IMR-90 (cell line): ENCODE data around the gene DNAH6. TPM values are rescaled to one million over a fixed set of nuclear protein-coding genes. Genes with fewer than 3 reads are reported as not detected.
"Not testable (repeated sequence)": the region's sequence is repeated elsewhere in the genome, so short reads cannot be mapped to it uniquely, and the experiment has no call there.

Experiments
- ATAC-seq: fragments of 200-7000 bp; cut with Tn5 transposase; 2 replicates; pipeline ENCODE4 v1.9.1; 2020; ENCODE audit warnings: low read depth, mild to moderate bottlenecking, moderate library complexity
- BruUV-seq: library from RNA; stranded (reverse); fragments of 400-500 nt; replicated peaks from 2 replicates; lab custom pipeline; 2021; lab: Mats Ljungman, UMichigan
- CTCF ChIA-PET: fragments of 300-600 bp; formaldehyde crosslinking; extraction: SDS; loops from one replicate; lab custom pipeline; 2021; ENCODE audit warnings: antibody characterized with exemption; lab: Yijun Ruan, JAX
- POLR2A ChIA-PET: fragments of 300-600 bp; sonication (Branson Sonifier 250); formaldehyde crosslinking; loops from one replicate; lab custom pipeline; 2022; ENCODE audit warnings: antibody characterized with exemption; ENCODE audit not compliant: unreplicated experiment; lab: Charles Lee
- DNase-seq: peaks from one replicate; pipeline ENCODE4 v3.0.0; 2013
- H2AFZ ChIP-seq: replicated peaks from 2 replicates; pipeline ENCODE3; 2013; ENCODE audit warnings: low read length, mild to moderate bottlenecking; ENCODE audit not compliant: poor library complexity
- H2AK5ac ChIP-seq: 2 replicates; pipeline ENCODE4 v1.6.1; 2013; ENCODE audit warnings: low read depth, low read length, inconsistent platforms
- H2AK9ac ChIP-seq: replicated peaks from 2 replicates; pipeline ENCODE3; 2013; ENCODE audit warnings: mild to moderate bottlenecking, low read depth, low read length, moderate library complexity; ENCODE audit not compliant: poor library complexity
- H2BK120ac ChIP-seq: 2 replicates; pipeline ENCODE4 v1.6.1; 2013; ENCODE audit warnings: low read depth, low read length, inconsistent platforms
- H2BK15ac ChIP-seq: 3 replicates; pipeline ENCODE4 v1.6.1; 2013; ENCODE audit warnings: low read depth, low read length, inconsistent platforms
- H2BK20ac ChIP-seq: 2 replicates; pipeline ENCODE4 v1.6.1; 2013; ENCODE audit warnings: low read depth, mild to moderate bottlenecking, inconsistent platforms, low read length, moderate library complexity
- H2BK5ac ChIP-seq: 2 replicates; pipeline ENCODE4 v1.6.1; 2013; ENCODE audit warnings: mild to moderate bottlenecking, low read depth, low read length, inconsistent platforms; ENCODE audit not compliant: poor library complexity, severe bottlenecking
- H3K14ac ChIP-seq: replicated peaks from 2 replicates; pipeline ENCODE4 v1.6.1; 2013; ENCODE audit warnings: low read depth, low read length, inconsistent platforms
- H3K18ac ChIP-seq: 2 replicates; pipeline ENCODE4 v1.6.1; 2013; ENCODE audit warnings: low read depth, low read length, control low read depth
- H3K23ac ChIP-seq: 2 replicates; pipeline ENCODE4 v1.6.1; 2013; ENCODE audit warnings: low read depth, low read length, inconsistent platforms
- H3K27ac ChIP-seq: 2 replicates; pipeline ENCODE4 v1.5.1; 2013; ENCODE audit warnings: mild to moderate bottlenecking, control low read depth, low read length; ENCODE audit not compliant: insufficient read depth
- H3K27me3 ChIP-seq: 2 replicates; pipeline ENCODE4 v1.6.1; 2013; ENCODE audit warnings: low read length; ENCODE audit not compliant: control insufficient read depth, insufficient read depth
- H3K36me3 ChIP-seq: 2 replicates; pipeline ENCODE4 v1.6.1; 2013; ENCODE audit warnings: low read length, mixed read lengths; ENCODE audit not compliant: control insufficient read depth, insufficient read depth
- H3K4ac ChIP-seq: 2 replicates; pipeline ENCODE4 v1.6.1; 2013; ENCODE audit warnings: low read depth, low read length, inconsistent platforms
- H3K4me1 ChIP-seq: 2 replicates; pipeline ENCODE4 v1.6.1; 2013; ENCODE audit warnings: low read length, mixed read lengths; ENCODE audit not compliant: control insufficient read depth, insufficient read depth
- H3K4me2 ChIP-seq: 2 replicates; pipeline ENCODE4 v1.6.1; 2013; ENCODE audit warnings: low read depth, mild to moderate bottlenecking, control low read depth, low read length, moderate library complexity
- H3K4me3 ChIP-seq: 2 replicates; pipeline ENCODE4 v1.5.1; 2013; ENCODE audit warnings: low read depth, mild to moderate bottlenecking, control low read depth, low read length, moderate library complexity; ENCODE audit not compliant: insufficient read depth
- H3K56ac ChIP-seq: 2 replicates; pipeline ENCODE4 v1.6.1; 2013; ENCODE audit warnings: low read length, inconsistent platforms; ENCODE audit not compliant: insufficient read depth; ENCODE audit errors: extremely low read depth
- H3K79me1 ChIP-seq, 2 experiments: 2 replicates each; pipeline ENCODE4 v1.6.1; 2013; ENCODE audit warnings: low read length in 2 of 2, inconsistent platforms in 1 of 2, low read depth in 1 of 2
- H3K9ac ChIP-seq: 2 replicates; pipeline ENCODE4 v1.6.1; 2013; ENCODE audit warnings: low read depth, low read length, control low read depth
- H3K9me1 ChIP-seq: 2 replicates; pipeline ENCODE4 v1.6.1; 2013; ENCODE audit warnings: low read length, inconsistent platforms; ENCODE audit not compliant: insufficient read depth
- H3K9me3 ChIP-seq: 2 replicates; pipeline ENCODE4 v1.6.1; 2013; ENCODE audit warnings: low read length; ENCODE audit not compliant: control insufficient read depth, insufficient read depth
- H4K20me1 ChIP-seq: 2 replicates; pipeline ENCODE4 v1.6.1; 2013; ENCODE audit warnings: low read length, inconsistent platforms; ENCODE audit not compliant: insufficient read depth
- H4K5ac ChIP-seq: 2 replicates; pipeline ENCODE4 v1.6.1; 2013; ENCODE audit warnings: mild to moderate bottlenecking, low read depth, low read length, control low read depth
- H4K8ac ChIP-seq, 2 experiments: 2 replicates each; pipeline ENCODE4 v1.6.1; 2013; ENCODE audit warnings: low read depth in 2 of 2, low read length in 2 of 2, control low read depth in 1 of 2, inconsistent platforms in 1 of 2
- H4K91ac ChIP-seq: 2 replicates; pipeline ENCODE4 v1.6.1; 2013; ENCODE audit warnings: low read depth, low read length, inconsistent platforms; ENCODE audit not compliant: insufficient read depth
- WGBS, 2 experiments: methylation state at CpG; one replicate each; pipeline versions ENCODE4 v1.1.5 to v1.1.7; 2013; ENCODE audit warnings: missing lambda C conversion rate in 2 of 2; ENCODE audit not compliant: insufficient read length in 1 of 2; ENCODE audit errors: extremely low coverage in 2 of 2; 5-methylcytosine and 5-hydroxymethylcytosine counted together
- dilution Hi-C: fragments of 300-500 bp; cut with HindIII; formaldehyde crosslinking; loops from one replicate; pipeline ENCODE4 v1.14.3; 2018; ENCODE audit warnings: low sequenced_read_pairs; ENCODE audit not compliant: unreplicated experiment
- in situ Hi-C: fragments of 300-500 bp; cut with MboI; formaldehyde crosslinking; loops from 3 replicates; pipeline ENCODE4 v1.14.3; 2019; ENCODE audit warnings: low sequenced_read_pairs, inconsistent platforms, mixed read lengths
- intact Hi-C: fragments of 100-400 bp; cut with micrococcal nuclease; formaldehyde crosslinking; loops from 2 replicates; pipeline ENCODE4 v1.10.0; 2022
- polyA plus RNA-seq, 3 experiments: library from polyadenylated mRNA; depleted of rRNA; stranded (reverse); fragments of >200 nt; gene quantifications; 2 replicates each; pipeline ENCODE4 v1.2.3, GENCODE V29; 2012; ENCODE audit warnings: low replicate concordance in 1 of 3
- total RNA-seq: library from RNA; depleted of rRNA; stranded (reverse); fragments of >200 nt; gene quantifications from 2 replicates; pipeline ENCODE4 v1.2.3, GENCODE V29; 2012; rRNA removed

DNAH6 gene
- total and polyA plus RNA-seq, 2 of the 4 experiments (the other 2 are of a cell fraction): under 0.01 to 0.07 TPM

DNA sequence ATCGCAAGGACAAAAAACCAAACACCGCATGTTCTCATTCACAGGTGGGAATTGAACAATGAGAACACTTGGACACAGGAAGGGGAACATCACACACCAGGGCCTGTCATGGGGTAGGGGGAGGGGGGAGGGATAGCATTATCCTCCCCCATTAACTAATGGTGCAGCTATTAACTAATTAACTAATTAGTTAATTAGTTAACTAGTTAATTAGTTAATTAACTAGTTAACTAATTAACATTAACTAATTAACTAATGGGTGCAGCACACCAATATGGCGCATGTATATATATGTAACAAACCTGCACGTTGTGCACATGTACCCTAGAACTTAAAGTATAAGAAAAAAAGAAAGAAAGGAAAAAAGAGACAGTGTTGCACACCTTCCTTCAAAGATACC lies 352.0 kb downstream of the DNAH6 start:
- H3K4ac ChIP-seq, H3K18ac ChIP-seq, H3K4me1 ChIP-seq, ATAC-seq, H2BK5ac ChIP-seq, BruUV-seq, H2BK120ac ChIP-seq, H3K9me3 ChIP-seq, H3K27ac ChIP-seq, H4K91ac ChIP-seq, H2AK9ac ChIP-seq, H4K8ac ChIP-seq, H3K9ac ChIP-seq, H2BK15ac ChIP-seq, H3K9me1 ChIP-seq, H3K56ac ChIP-seq, H2AFZ ChIP-seq, H4K20me1 ChIP-seq, H4K5ac ChIP-seq, H3K23ac ChIP-seq, dilution Hi-C loops, H3K36me3 ChIP-seq, H3K27me3 ChIP-seq, H3K4me3 ChIP-seq, H2BK20ac ChIP-seq, H3K4me2 ChIP-seq, H2AK5ac ChIP-seq, H3K14ac ChIP-seq, DNase-seq: not testable (repeated sequence)
- H3K79me1 ChIP-seq: peaks cover 24 to 26% of the 10 kb centered on the region in 2 experiments; a peak in 3 of 4 replicates
- POLR2A ChIA-PET: interaction anchor here (0.5 kb wide), 1 partner anchor 1246 kb away, joined by 3 read pairs; no protein-coding TSS in a partner anchor
- intact Hi-C loops (loop anchor here (5.0 kb wide), 1 partner anchor 371 kb away; no protein-coding TSS in a partner anchor), in situ Hi-C loops (loop anchor here (25.0 kb wide), 1 partner anchor 831 kb away; no protein-coding TSS in a partner anchor)
- CTCF ChIA-PET: interaction anchor here (1.4 kb wide), 1 partner anchor 342 kb away, joined by 3 read pairs; no protein-coding TSS in a partner anchor
- no CpG with 5 or more reads among the region's 4 CpGs for WGBS, 2 experiments

Other genes with a start within 250 kb of the DNAH6 start
- 50.5 and 57.2 TPM in 2 replicates for gene SUCLG1, start 57.2 kb upstream of the DNAH6 start, total RNA-seq
- 49.8 and 52.7 TPM in 2 replicates for gene SUCLG1, start 57.2 kb upstream of the DNAH6 start, polyA plus RNA-seq (2012; rRNA removed)